Left kidney (tissue), 2 donors: ENCODE data around the gene KCNIP3. TPM values are rescaled to one million over a fixed set of nuclear protein-coding genes. Genes with fewer than 3 reads are reported as not detected.

Experiments used
- DNase-seq: peaks from one replicate; pipeline ENCODE4 v3.0.0-alpha.2; 2013
- polyA plus RNA-seq: library from polyadenylated mRNA; unstranded; fragments of 120-200 nt; gene quantifications from one replicate; pipeline ENCODE4 v1.2.1, GENCODE V29; 2013; ENCODE audit not compliant: insufficient read length

KCNIP3 gene
- polyA plus RNA-seq, 1 donor = 17.7 TPM

DNA sequence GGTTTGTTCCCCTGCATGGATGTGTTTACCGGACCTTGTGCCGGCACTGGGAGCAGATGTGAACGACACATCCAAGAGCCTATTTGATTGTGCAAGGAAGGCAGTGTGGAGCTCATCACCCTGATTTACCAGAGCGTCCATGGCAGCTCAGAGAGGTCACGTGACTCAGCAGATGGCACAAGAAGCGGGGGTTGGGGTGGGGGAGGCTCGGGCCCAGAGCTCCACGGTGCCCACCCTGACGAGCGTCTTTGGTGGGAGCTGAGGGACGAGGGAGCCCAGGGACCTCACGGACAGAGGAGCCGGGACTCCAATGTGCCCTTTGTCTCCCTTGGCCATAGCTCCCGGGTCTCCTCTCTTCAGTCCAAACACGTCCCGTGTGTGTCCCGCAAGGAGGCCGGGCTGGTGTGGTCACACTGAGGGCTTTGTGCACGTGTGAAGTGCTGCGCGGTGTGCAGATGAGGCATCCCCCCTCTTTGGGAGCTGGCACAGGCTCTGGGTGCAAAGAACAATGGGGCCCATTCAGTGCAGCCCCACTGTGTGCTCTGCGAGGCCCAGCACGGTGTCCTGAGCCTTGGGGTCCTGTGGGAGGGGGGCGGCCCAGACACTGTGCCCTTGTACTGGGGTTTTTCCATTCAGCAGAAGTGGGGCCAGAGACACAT is 15.5 kb downstream of the KCNIP3 start:
- no peak for DNase-seq

DNA sequence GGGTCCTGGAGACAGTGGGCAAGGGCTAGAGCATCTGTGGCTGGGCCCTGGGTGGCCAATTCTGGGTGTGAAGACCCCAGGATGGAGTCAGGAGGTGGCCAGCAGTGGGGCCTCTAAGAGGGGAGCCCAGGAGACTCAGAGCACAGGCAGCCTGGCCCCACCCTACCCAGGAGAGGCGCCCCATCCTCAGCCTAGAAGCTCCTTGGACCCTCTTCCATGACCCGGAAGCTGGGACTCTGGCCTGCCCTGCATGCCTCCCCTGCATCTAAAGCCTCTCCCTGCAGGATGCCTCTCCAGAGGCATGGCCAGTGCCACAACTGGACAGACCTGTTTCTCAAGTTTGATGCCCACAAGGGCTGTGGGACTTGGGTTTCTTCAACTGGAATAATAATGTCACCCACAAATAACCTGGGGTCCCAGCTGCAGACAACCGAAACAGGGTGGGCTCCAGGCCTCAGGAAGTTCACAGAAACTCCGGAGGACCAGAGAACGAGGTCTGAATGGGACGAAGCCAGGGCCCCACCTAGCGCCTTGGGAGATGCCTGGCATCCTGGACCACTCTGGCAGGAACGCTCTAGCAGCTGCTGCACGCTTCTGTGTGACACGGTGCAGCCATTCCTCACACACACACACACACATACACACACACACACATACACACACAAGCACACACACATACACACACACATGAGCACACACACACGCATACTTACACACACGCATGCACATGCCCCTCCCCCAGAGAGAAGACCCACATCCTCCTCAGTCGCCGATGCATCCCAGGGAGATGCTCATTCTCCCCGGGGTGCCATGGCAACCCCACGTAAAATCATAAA is 16.4 kb downstream of the KCNIP3 start:
- DNase-seq = no peak

DNA sequence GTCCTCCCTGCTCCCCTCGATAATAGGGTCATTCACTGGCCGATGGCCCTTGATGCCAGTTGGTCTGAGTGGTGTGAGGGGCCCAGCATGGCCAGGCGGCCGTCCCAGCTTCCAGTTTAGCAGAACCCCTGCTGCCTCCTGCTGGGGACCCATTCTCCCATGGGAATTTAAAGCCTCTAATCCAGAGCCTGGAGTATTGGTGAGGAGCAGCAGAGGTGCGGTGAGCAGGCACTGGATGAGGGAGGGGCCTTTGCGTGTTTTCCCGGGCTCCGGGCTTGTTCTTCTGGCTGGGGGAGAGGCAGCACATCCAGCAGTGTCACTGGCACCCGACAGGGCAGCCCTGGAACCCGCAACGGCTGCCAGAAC is 17.4 kb downstream of the KCNIP3 start:
- no peak for DNase-seq

DNA sequence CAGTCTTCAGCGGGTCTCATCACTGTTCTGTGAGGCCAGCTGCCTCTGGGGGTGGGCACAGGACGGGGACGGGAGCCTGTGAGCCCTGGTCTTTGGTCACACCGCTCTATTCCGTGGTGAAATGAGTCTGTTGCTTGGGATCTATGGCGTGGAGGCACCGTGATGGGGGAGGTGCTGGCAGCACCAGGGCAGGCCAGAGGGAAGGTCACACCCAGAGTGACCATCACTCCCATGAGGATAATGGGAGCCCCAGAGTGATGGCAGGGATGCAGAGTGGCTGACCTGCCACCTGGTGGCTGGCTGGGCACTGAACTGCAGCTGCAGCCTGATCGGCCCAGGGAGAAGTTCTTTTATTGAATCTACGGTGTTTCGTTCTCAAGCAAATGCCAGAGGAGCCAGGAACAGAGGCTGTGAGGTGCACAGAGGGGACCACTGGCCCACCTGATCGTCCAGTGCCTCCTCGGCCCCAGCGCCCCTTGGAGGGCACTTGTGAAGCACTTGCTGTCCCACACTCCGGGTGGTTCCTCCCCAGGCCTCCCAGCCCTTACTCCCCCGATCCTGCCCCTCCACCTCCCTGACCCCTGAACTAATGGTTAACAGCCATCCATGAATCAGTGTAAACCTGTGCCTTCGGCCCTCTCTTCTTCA is 17.9 kb downstream of the KCNIP3 start:
- no peak for DNase-seq

DNA sequence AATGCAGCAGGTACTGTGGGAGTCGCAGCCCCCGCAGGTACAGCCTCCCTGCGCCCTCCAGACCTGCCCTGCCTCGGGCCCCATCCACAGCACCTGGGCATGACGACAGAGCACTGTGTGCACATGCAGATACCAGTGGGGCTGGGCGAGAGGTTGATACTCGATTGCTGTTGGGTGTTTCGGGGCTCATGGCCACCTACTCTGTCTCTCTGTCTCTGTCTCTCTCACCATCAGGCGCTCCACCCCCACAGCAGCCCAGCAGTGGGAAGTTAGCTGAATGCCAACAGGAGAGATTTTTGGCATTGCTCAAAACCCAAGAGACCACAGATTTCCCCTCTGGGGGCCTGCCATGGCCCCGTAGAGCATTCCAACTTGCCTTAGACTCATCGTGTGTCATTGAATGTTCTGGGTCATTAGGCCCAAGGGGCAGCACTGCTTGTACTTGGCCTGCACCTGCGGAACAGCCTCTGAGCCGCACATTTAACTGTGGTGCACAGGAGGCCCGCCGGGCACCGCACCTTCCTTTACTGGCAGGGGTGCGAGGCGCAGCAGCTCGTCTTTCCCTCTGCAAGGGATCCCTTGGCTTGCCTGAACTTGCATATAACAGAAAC is 18.8 kb downstream of the KCNIP3 start:
- no peak for DNase-seq

- no peak for DNase-seq
These were observed 19.4 kb downstream of the KCNIP3 start for GRCh38 chr2:95316466-95317122.

GRCh38 chr2:95317123-95317500 is 20.0 kb downstream of the KCNIP3 start:
- DNase-seq = no peak

DNA sequence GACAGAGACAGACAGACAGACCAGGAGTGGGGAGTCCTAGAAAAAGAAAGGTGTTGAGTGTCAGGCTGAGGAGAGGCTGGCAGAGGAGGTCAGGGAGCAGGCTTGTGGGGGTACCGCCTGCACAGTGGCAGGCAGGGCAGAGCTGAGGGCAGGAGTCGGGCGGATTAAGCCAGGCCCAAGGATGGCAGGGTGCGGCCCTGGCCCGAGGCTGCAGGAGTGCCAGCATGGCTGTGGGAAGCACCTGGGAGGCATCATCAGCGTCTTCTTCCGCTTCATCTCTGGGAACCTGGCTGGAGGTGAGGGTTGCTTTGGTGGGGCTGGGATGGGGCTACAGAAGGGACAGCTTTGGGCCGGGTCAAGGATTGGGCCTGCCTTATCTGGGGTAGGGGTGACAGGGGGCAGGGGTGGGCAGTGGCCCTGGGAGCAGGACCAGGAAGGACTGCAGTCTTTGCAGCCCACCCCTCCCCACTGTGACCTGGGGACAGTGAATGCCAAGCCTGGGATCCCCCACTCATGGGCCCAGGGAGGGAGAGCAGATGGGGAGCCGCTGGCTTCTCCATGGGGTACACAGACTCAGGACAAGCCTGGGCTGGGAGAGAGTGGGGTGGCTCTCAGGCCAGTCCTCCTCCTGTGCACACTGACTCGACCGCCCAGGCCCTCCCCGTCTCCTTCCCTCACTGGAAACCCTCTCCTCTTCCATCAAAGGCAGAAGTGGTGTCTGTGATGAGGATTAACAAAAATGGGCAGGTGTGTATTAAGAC is 20.7 kb downstream of the KCNIP3 start:
- no peak for DNase-seq

GRCh38 chr2:95318431-95319220 is 21.5 kb downstream of the KCNIP3 start:
- no peak for DNase-seq

- DNase-seq = no peak
These were observed 22.6 kb downstream of the KCNIP3 start for GRCh38 chr2:95319481-95320343.

GRCh38 chr2:95320344-95320712 is 23.2 kb downstream of the KCNIP3 start:
- no peak for DNase-seq

GRCh38 chr2:95320986-95321767 is 24.0 kb downstream of the KCNIP3 start:
- no peak for DNase-seq

- DNase-seq = no peak
These were observed 26.4 kb downstream of the KCNIP3 start for GRCh38 chr2:95323347-95324155.

- DNase-seq = no peak
These were observed 27.9 kb downstream of the KCNIP3 start for GRCh38 chr2:95325026-95325425.

DNA sequence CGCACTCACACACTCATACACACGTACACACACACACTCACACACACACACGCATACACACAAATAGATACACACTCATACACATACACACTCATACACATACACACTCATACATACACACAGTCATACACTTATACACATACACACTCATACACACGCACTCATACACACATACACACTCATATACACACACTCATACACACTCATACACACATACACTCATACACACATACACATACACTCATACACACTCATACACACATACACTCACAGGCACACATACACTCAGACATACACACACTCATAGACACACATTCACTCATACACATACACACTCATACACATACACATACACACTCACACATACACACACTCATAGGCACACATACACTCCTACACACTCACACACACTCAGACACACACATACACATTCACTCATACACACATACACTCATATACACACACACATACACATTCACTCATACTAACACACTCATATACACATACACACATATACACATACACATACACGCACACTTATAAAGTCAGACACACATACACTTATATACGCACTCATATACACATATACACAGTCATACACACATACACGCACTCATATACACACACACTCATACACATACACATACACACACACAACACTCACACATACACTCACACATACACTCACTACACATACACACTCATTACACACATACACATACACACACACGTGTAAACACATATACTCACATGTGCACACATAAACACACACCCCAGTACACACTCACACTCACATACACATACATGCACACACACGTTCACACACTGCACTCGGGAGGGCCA is 28.7 kb downstream of the KCNIP3 start:
- no peak for DNase-seq

GRCh38 chr2:95326433-95327140 is 29.4 kb downstream of the KCNIP3 start:
- no peak for DNase-seq
